Body of pancreas (tissue), 4 donors: ENCODE results near the gene HOXB8. TPM values are rescaled to one million over a fixed set of nuclear protein-coding genes. Genes with fewer than 3 reads are reported as not detected.

Experiments
- ATAC-seq: fragments of 150-250 bp; one replicate; pipeline ENCODE4 v1.9.1; 2016
- DNase-seq, 4 donors: peaks; one replicate each; pipeline ENCODE4 v3.0.0-alpha.2; 2019
- H3K27ac ChIP-seq, 4 donors: fragments of 200-600 bp; sonication (generic); 1 replicate in 3 of 4; 2 replicates in 1 of 4; pipeline versions ENCODE4 v1.5.1 to v1.6.1; 2016 to 2019; ENCODE audit warnings: mild to moderate bottlenecking in 1 of 4, mixed read lengths in 1 of 4, moderate library complexity in 1 of 4
- H3K27me3 ChIP-seq, 2 donors: fragments of 200-600 bp; sonication (generic); one replicate each; pipeline ENCODE4 v1.6.0; 2016; ENCODE audit warnings: mild to moderate bottlenecking in 1 of 2
- H3K36me3 ChIP-seq, 2 donors: fragments of 200-600 bp; sonication (generic); replicated peaks in 1 of 2; 2 replicates each; pipeline ENCODE4 v1.5.1; 2016; ENCODE audit warnings: low read depth in 2 of 2; ENCODE audit not compliant: insufficient read depth in 1 of 2
- H3K4me1 ChIP-seq: fragments of 200-600 bp; sonication (generic); one replicate; pipeline ENCODE4 v1.6.0; 2016
- H3K4me3 ChIP-seq, 2 donors: fragments of 200-600 bp; sonication (generic); 1 replicate in 1 of 2; 2 replicates in 1 of 2; pipeline ENCODE4 v1.5.1; 2016 to 2019
- H3K9me3 ChIP-seq, 3 donors: fragments of 200-600 bp; sonication (generic); 1 replicate in 2 of 3; 2 replicates in 1 of 3; pipeline ENCODE4 v1.5.1; 2016
- CTCF ChIP-seq, 7 experiments: fragments of 450-650 bp in 4 of 7; fragments of 200-600 bp in 3 of 7; sonication (generic) in 3 of 7; IDR thresholded peaks; one replicate each; pipeline ENCODE4 v1.5.1; 2016 to 2019; ENCODE audit warnings: antibody characterized with exemption in 7 of 7
- POLR2A ChIP-seq, 3 donors: fragments of 450-650 bp; IDR thresholded peaks; one replicate each; pipeline ENCODE4 v1.6.1; 2016; ENCODE audit warnings: antibody characterized with exemption in 3 of 3, mild to moderate bottlenecking in 2 of 3
- WGBS, 2 donors: methylation state at CpG; one replicate each; pipeline ENCODE4 v1.1.5; 2017; 5-methylcytosine and 5-hydroxymethylcytosine counted together
- intact Hi-C: fragments of 100-400 bp; cut with DNase I; formaldehyde crosslinking; loops from one replicate; pipeline ENCODE4 v1.15.1; 2023
- total RNA-seq, 2 donors: library from RNA; depleted of rRNA; stranded (reverse); fragments of >200 nt; gene quantifications; one replicate each; pipeline ENCODE4 v1.1.0, GENCODE V29; 2016

HOXB8 gene
- total RNA-seq, 2 donors from 2014 or later: not detected

GRCh38 chr17:48578616-48579470 lies 36.2 kb downstream of the HOXB8 start:
- H3K36me3 ChIP-seq: no peaks in the 10 kb centered on the region
- no peak overlapping the region for H3K4me3 ChIP-seq
- intact Hi-C loops: no loop called here
- DNase-seq (no peak), ATAC-seq (no peak)
- H3K9me3 ChIP-seq: no peaks in the 10 kb centered on the region
- peaks cover 0 to 66% of the 10 kb centered on the region in 2 donors for H3K27me3 ChIP-seq
- H3K4me1 ChIP-seq: peaks cover 17% of the 10 kb centered on the region
- TF ChIP-seq POLR2A (IDR thresholded peaks at IDR 0.05): no peak
- TF ChIP-seq CTCF (IDR thresholded peaks at IDR 0.05): no peak
- H3K27ac ChIP-seq: peak overlapping the region in 1 of 4 donors; percentile 43
- 7 to 15% methylated on average over 42 to 43 of the region's 43 CpGs for WGBS, 2 donors

- Histone ChIP-seq H3K4me3 (no peak within 1 kb of the TSS), H3K4me1 (peaks cover 17% of the 10 kb centered on the region), H3K9me3 (no peaks in the 10 kb centered on the region), H3K27me3 (peaks cover 0 to 65% of the 10 kb centered on the region in 2 donors), H3K36me3 (no peaks in the 10 kb centered on the region), H3K27ac (peak within 1 kb of the TSS in 3 of 4 donors; percentile 4 to 55 (median 50))
- DNase-seq (peak in 2 of 4 donors; percentile 50 to 65), ATAC-seq (no peak)
- WGBS, 2 donors: 4 to 8% methylated on average over 15 to 45 of the region's 58 CpGs
- intact Hi-C loops: no loop called here
- no peak for TF ChIP-seq CTCF (IDR thresholded peaks at IDR 0.05)
- TF ChIP-seq POLR2A (IDR thresholded peaks at IDR 0.05): no peak
These were observed 37.0 kb downstream of the HOXB8 start, which contains the start of gene HOXB4 for GRCh38 chr17:48577946-48578615. HOXB4 (minus strand) TSS chr17:48578350; CDS start chr17:48578319, 31 bp downstream.

- no peaks in the 10 kb centered on the region for H3K36me3 ChIP-seq
- 3 to 4% methylated on average over 10 to 19 of the region's 19 CpGs for WGBS, 2 donors
- peaks cover 17% of the 10 kb centered on the region for H3K4me1 ChIP-seq
- intact Hi-C loops: no loop called here
- DNase-seq (no peak), ATAC-seq (no peak)
- peaks cover 0 to 59% of the 10 kb centered on the region in 2 donors for H3K27me3 ChIP-seq
- TF ChIP-seq POLR2A (IDR thresholded peaks at IDR 0.05) (no peak), CTCF (IDR thresholded peaks at IDR 0.05) (no peak)
- H3K9me3 ChIP-seq: no peaks in the 10 kb centered on the region
- H3K27ac ChIP-seq: peak overlapping the region in 3 of 4 donors; percentile 4 to 55 (median 50)
- H3K4me3 ChIP-seq: no peak overlapping the region
These were observed 37.7 kb downstream of the HOXB8 start for GRCh38 chr17:48577330-48577945.

- no peaks in the 10 kb centered on the region for H3K36me3 ChIP-seq
- DNase-seq (no peak), ATAC-seq (no peak)
- TF ChIP-seq POLR2A (IDR thresholded peaks at IDR 0.05): no peak
- H3K4me3 ChIP-seq: no peak overlapping the region
- intact Hi-C loops: no loop called here
- H3K4me1 ChIP-seq: peaks cover 9% of the 10 kb centered on the region
- H3K9me3 ChIP-seq: no peaks in the 10 kb centered on the region
- WGBS, 2 donors: 3 to 12% methylated on average over 23 to 41 of the region's 43 CpGs
- peak overlapping the region in 3 of 4 donors; percentile 26 to 55 (median 50) for H3K27ac ChIP-seq
- peaks cover 0 to 51% of the 10 kb centered on the region in 2 donors for H3K27me3 ChIP-seq
These were observed 38.4 kb downstream of the HOXB8 start for GRCh38 chr17:48576479-48577309.
